ENCODE results near the gene POLR1G. TPM values are rescaled to one million over a fixed set of nuclear protein-coding genes. Genes with fewer than 3 reads are reported as not detected.
"Not testable (repeated sequence)": the region's sequence is repeated elsewhere in the genome, so short reads cannot be mapped to it uniquely, and the experiment has no call there.

POLR1G gene
- total RNA-seq, 1 experiment from 2014 or later: 25.9 TPM

DNA sequence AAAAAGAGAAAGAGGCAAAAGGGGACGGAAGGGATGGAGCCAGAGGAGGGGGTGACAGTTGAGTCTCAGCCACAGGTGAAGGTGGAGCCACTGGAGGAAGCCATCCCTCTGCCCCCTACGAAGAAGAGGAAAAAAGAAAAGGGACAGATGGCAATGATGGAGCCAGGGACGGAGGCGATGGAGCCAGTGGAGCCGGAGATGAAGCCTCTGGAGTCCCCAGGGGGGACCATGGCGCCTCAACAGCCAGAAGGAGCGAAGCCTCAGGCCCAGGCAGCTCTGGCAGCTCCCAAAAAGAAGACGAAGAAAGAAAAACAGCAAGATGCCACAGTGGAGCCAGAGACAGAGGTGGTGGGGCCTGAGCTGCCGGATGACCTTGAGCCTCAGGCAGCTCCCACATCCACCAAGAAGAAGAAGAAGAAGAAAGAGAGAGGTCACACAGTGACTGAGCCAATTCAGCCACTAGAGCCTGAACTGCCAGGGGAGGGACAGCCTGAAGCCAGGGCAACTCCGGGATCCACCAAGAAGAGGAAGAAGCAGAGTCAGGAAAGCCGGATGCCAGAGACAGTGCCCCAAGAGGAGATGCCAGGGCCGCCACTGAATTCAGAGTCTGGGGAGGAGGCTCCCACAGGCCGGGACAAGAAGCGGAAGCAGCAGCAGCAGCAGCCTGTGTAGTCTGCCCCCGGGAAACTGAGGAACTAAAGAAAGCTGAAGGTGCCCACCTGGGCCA lies 2.5 kb downstream of the POLR1G start:
- no peaks in the 10 kb centered on the region for H3F3A ChIP-seq (ENCODE audit: low read length, unreplicated experiment)
- no TSS peak for BruUV-seq (replicated peaks)
- no peaks in the 10 kb centered on the region for H3K9me3 ChIP-seq (ENCODE audit: low read length)
- H3K9me2 ChIP-seq (replicated peaks; ENCODE audit: low read length): no peaks in the 10 kb centered on the region
- H3K9ac ChIP-seq (ENCODE audit: low read length): no peak overlapping the region
- H4K20me1 ChIP-seq (ENCODE audit: low read length): no peaks in the 10 kb centered on the region
- no peak for TF ChIP-seq EZH2phosphoT487 (IDR thresholded peaks at IDR 0.05; ENCODE audit: borderline replicate concordance, low read length)
- TF ChIP-seq EZH2 (IDR thresholded peaks at IDR 0.05; ENCODE audit: low read length, unreplicated experiment): no peak
- TF ChIP-seq, protein P1, sequence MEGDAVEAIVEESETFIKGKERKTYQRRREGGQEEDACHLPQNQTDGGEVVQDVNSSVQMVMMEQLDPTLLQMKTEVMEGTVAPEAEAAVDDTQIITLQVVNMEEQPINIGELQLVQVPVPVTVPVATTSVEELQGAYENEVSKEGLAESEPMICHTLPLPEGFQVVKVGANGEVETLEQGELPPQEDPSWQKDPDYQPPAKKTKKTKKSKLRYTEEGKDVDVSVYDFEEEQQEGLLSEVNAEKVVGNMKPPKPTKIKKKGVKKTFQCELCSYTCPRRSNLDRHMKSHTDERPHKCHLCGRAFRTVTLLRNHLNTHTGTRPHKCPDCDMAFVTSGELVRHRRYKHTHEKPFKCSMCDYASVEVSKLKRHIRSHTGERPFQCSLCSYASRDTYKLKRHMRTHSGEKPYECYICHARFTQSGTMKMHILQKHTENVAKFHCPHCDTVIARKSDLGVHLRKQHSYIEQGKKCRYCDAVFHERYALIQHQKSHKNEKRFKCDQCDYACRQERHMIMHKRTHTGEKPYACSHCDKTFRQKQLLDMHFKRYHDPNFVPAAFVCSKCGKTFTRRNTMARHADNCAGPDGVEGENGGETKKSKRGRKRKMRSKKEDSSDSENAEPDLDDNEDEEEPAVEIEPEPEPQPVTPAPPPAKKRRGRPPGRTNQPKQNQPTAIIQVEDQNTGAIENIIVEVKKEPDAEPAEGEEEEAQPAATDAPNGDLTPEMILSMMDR (conservative IDR thresholded peaks at IDR 0.05; ENCODE audit: low read depth, low read length): no peak
- no peak for DNase-seq
- H3K4me2 ChIP-seq (ENCODE audit: low read length): no peak overlapping the region
- H3K4me3 ChIP-seq (ENCODE audit: low read length): no peak overlapping the region
- ChIA-PET POLR2A (ENCODE audit: unreplicated experiment) (no interaction called here), CTCF (no interaction called here)
- no peak overlapping the region for H3K27ac ChIP-seq (ENCODE audit: low read length)
- no peak overlapping the region for H2AFZ ChIP-seq (ENCODE audit: low read length)
- H3K36me3 ChIP-seq (ENCODE audit: low read depth, low read length): peaks cover 6% of the 10 kb centered on the region; the same call in 1 of the 2 replicates
- ATAC-seq: no peak
- H3K27me3 ChIP-seq (ENCODE audit: low read length): no peaks in the 10 kb centered on the region
- intact Hi-C loops (cut with micrococcal nuclease): no loop called here
- H3K79me2 ChIP-seq (ENCODE audit: low read length): peaks cover 40% of the 10 kb centered on the region
- peaks cover 9% of the 10 kb centered on the region; the same call in 1 of the 2 replicates for H3K4me1 ChIP-seq (ENCODE audit: insufficient read depth, low read length)

DNA sequence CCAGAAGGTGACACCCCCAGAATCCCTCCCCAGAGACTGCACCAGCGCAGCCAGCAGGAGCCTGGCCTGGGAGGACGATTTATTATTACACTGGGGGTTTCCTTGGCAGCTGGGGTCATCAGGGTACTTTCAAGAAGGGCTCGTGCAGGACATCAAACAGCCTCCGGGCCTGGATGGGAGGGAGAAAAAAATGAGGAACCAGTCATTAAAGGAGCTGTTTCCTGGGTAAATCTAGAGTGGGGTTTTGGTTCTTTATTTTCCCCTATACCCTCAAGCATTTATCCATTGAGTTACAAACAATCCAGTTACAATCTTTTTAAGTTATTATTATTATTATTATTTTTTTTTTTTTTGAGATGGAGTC lies 3.1 kb downstream of the POLR1G start:
- H3K36me3 ChIP-seq (ENCODE audit: low read depth, low read length): peaks cover 6% of the 10 kb centered on the region; the same call in 1 of the 2 replicates
- no peak overlapping the region for H2AFZ ChIP-seq (ENCODE audit: low read length)
- TF ChIP-seq EZH2phosphoT487 (IDR thresholded peaks at IDR 0.05; ENCODE audit: borderline replicate concordance, low read length) (no peak), EZH2 (IDR thresholded peaks at IDR 0.05; ENCODE audit: low read length, unreplicated experiment) (no peak)
- TF ChIP-seq, protein P1 (conservative IDR thresholded peaks at IDR 0.05; ENCODE audit: low read depth, low read length): no peak
- H3K27me3 ChIP-seq (ENCODE audit: low read length): no peaks in the 10 kb centered on the region
- H3K4me2 ChIP-seq (ENCODE audit: low read length): no peak overlapping the region
- BruUV-seq (replicated peaks): no TSS peak
- POLR2A ChIA-PET (ENCODE audit: unreplicated experiment): no interaction called here
- no peak overlapping the region for H3K9ac ChIP-seq (ENCODE audit: low read length)
- no peaks in the 10 kb centered on the region for H3K9me3 ChIP-seq (ENCODE audit: low read length)
- H3K27ac ChIP-seq (ENCODE audit: low read length): no peak overlapping the region
- H3K9me2 ChIP-seq (replicated peaks; ENCODE audit: low read length): no peaks in the 10 kb centered on the region
- peaks cover 34% of the 10 kb centered on the region for H3K79me2 ChIP-seq (ENCODE audit: low read length)
- H4K20me1 ChIP-seq (ENCODE audit: low read length): no peaks in the 10 kb centered on the region
- ATAC-seq: no peak
- intact Hi-C loops (cut with micrococcal nuclease): no loop called here
- no peak for DNase-seq
- CTCF ChIA-PET: no interaction called here
- H3K4me1 ChIP-seq (ENCODE audit: insufficient read depth, low read length): peaks cover 8% of the 10 kb centered on the region; the same call in 1 of the 2 replicates
- no peak overlapping the region for H3K4me3 ChIP-seq (ENCODE audit: low read length)
- H3F3A ChIP-seq (ENCODE audit: low read length, unreplicated experiment): no peaks in the 10 kb centered on the region

DNA sequence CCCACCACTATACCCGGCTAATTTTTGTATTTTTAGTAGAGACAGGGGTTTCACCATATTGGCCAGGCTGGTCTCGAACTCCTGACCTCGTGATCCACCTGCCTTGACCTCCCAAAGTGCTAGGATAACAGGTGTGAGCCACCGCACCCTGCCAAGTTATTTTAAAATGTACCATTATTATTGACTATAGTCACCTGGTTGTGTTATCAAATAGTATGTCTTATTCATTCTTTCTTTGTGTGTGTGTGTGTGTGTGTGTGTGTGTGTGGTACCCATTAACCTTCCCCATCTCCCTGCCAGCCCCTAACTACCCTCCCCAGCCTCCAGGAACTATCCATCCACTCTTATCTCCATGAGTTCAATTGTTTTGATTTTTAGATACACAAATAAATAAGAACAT lies 3.9 kb downstream of the POLR1G start:
- intact Hi-C loops (cut with micrococcal nuclease); POLR2A ChIA-PET (ENCODE audit: unreplicated experiment): not testable (repeated sequence)

More for the DNA sequence above, 3.9 kb downstream of the POLR1G start:
- H3K27ac ChIP-seq (ENCODE audit: low read length); H3K9me3 ChIP-seq (ENCODE audit: low read length); H3K36me3 ChIP-seq (ENCODE audit: low read depth, low read length); H2AFZ ChIP-seq (ENCODE audit: low read length); ATAC-seq; H3F3A ChIP-seq (ENCODE audit: low read length, unreplicated experiment); DNase-seq; CTCF ChIA-PET; H4K20me1 ChIP-seq (ENCODE audit: low read length); H3K4me1 ChIP-seq (ENCODE audit: insufficient read depth, low read length); BruUV-seq (replicated peaks); H3K4me2 ChIP-seq (ENCODE audit: low read length); H3K9me2 ChIP-seq (replicated peaks; ENCODE audit: low read length); H3K4me3 ChIP-seq (ENCODE audit: low read length); H3K27me3 ChIP-seq (ENCODE audit: low read length); H3K9ac ChIP-seq (ENCODE audit: low read length): not testable (repeated sequence)
- peaks cover 31% of the 10 kb centered on the region for H3K79me2 ChIP-seq (ENCODE audit: low read length)
